ENCODE data around the gene SND1.

- no peak for TF ChIP-seq CTCF (conservative IDR thresholded peaks at IDR 0.05 in 1 of 2, IDR thresholded peaks at IDR 0.05 in 1 of 2; ENCODE audit: low read depth in 1 of 2, low read length in 2 of 2)
- no peak for TF ChIP-seq EZH2 (IDR thresholded peaks at IDR 0.05; ENCODE audit: low read length, missing control alignments)
These were observed 108.0 kb downstream of the SND1 start for GRCh38 chr7:127759945-127760421.
